ENCODE measurements around the gene CD34. TPM values are rescaled to one million over a fixed set of nuclear protein-coding genes. Genes with fewer than 3 reads are reported as not detected.

Gene CD34
- total RNA-seq, 1 experiment from 2014 or later, result 0.35 TPM

- no peak overlapping the region for H3K27ac ChIP-seq (ENCODE audit: insufficient read length, low read depth, low read length)
- H3K79me1 ChIP-seq (ENCODE audit: insufficient read depth, low read depth, low read length, poor library complexity, severe bottlenecking), result no peaks in the 10 kb centered on the region
- H3K4me1 ChIP-seq (ENCODE audit: insufficient read depth, low read length), result no peaks in the 10 kb centered on the region
- no peak overlapping the region for H2BK120ac ChIP-seq (ENCODE audit: low read depth, low read length, poor library complexity, severe bottlenecking)
- H4K8ac ChIP-seq (replicated peaks; ENCODE audit: insufficient read length, low read depth, low read length), result no peak overlapping the region
- no peaks in the 10 kb centered on the region for H3K27me3 ChIP-seq (ENCODE audit: insufficient read depth, low read length)
- no peak overlapping the region for H3K56ac ChIP-seq (ENCODE audit: insufficient read length, low read depth, low read length)
- H3K4ac ChIP-seq (ENCODE audit: low read depth, low read length), result no peak overlapping the region
- no CpG with 5 or more reads among the region's 15 CpGs for WGBS (ENCODE audit: extremely low coverage, insufficient read length, low lambda C conversion rate)
- no peak overlapping the region for H2BK12ac ChIP-seq (ENCODE audit: insufficient read length, low read depth, low read length)
- no peak overlapping the region; a peak in 1 of 5 replicates for H3K4me3 Mint-ChIP-seq
- no peak overlapping the region for H2BK5ac ChIP-seq (ENCODE audit: insufficient read length, low read length)
- no peak overlapping the region for H4K91ac ChIP-seq (ENCODE audit: insufficient read length, low read depth, low read length)
- no peak overlapping the region for H3T11ph ChIP-seq (ENCODE audit: low read length)
- H2AFZ ChIP-seq (ENCODE audit: low read length), result no peak overlapping the region
- H3K4me2 ChIP-seq (ENCODE audit: insufficient read depth, insufficient read length, low read length), result no peak overlapping the region
- no peaks in the 10 kb centered on the region for H3K27me3 Mint-ChIP-seq (ENCODE audit: low read depth)
- no peaks in the 10 kb centered on the region for H3K36me3 Mint-ChIP-seq (ENCODE audit: insufficient read depth in 1 of 3, low read depth in 3 of 3)
- no peaks in the 10 kb centered on the region for H4K20me1 ChIP-seq (ENCODE audit: control insufficient read depth, insufficient read depth, insufficient read length)
- H3K14ac ChIP-seq (ENCODE audit: insufficient read depth, low read length), result no peak overlapping the region
- no peak overlapping the region for H2AK5ac ChIP-seq (ENCODE audit: insufficient read length, low read length)
- H3K79me2 ChIP-seq (ENCODE audit: insufficient read depth, low read length), result no peaks in the 10 kb centered on the region
- DNase-seq, result no peak
- no peak for TF ChIP-seq CTCF (conservative IDR thresholded peaks at IDR 0.05)
- H2BK20ac ChIP-seq (ENCODE audit: low read depth, low read length, poor library complexity, severe bottlenecking), result no peak overlapping the region
- no peak overlapping the region for H3K23ac ChIP-seq (ENCODE audit: insufficient read length, low read depth, low read length)
- H4K5ac ChIP-seq (ENCODE audit: insufficient read length, low read depth, low read length), result no peak overlapping the region
- peaks cover 8 to 11% of the 10 kb centered on the region in 2 experiments for H3K4me1 Mint-ChIP-seq
- peaks cover 2% of the 10 kb centered on the region for H3K23me2 ChIP-seq (ENCODE audit: insufficient read length, low read depth, low read length, poor library complexity, severe bottlenecking)
- no peak overlapping the region; a peak in 1 of 7 replicates for H3K27ac Mint-ChIP-seq
- no peaks in the 10 kb centered on the region for H3K9me3 Mint-ChIP-seq
- no peaks in the 10 kb centered on the region for H3K9me3 ChIP-seq (ENCODE audit: control insufficient read depth, low read depth, low read length)
- H2BK15ac ChIP-seq (ENCODE audit: low read depth, low read length), result no peak overlapping the region
- H3K18ac ChIP-seq (ENCODE audit: insufficient read length, low read depth, low read length), result no peak overlapping the region
- no peak overlapping the region for H3K9ac ChIP-seq (ENCODE audit: extremely low read depth, insufficient read length, low read length)
Measured at GRCh38 chr1:207838156-207839082, 72.5 kb downstream of the CD34 start.

Measured in H9 (cell line).